Measurements from ENCODE around the gene RAMACL. TPM values are rescaled to one million over a fixed set of nuclear protein-coding genes. Genes with fewer than 3 reads are reported as not detected.

The RAMACL gene
- total and polyA plus RNA-seq, 2 of the 4 experiments (the other 2 are of a cell fraction), result 0.46 to 0.90 TPM

- TF ChIP-seq RCOR1 (IDR thresholded peaks at IDR 0.05; ENCODE audit: insufficient replicate concordance, low read length) (no peak), USF2 (IDR thresholded peaks at IDR 0.05; ENCODE audit: low read depth, low read length) (no peak), RFX5 (IDR thresholded peaks at IDR 0.05; ENCODE audit: low read depth, low read length) (no peak), BHLHE40 (IDR thresholded peaks at IDR 0.05; ENCODE audit: low read depth, low read length) (no peak), NFE2L2 (IDR thresholded peaks at IDR 0.05; ENCODE audit: low read depth, low read length) (no peak)
Observed at GRCh38 chr6:166569206-166569605, 17.3 kb downstream of the RAMACL start (continued).

- H3K4ac ChIP-seq (ENCODE audit: low read depth, low read length), result peak overlapping the region; percentile 74
- peaks cover 27% of the 10 kb centered on the region for H4K20me1 ChIP-seq (ENCODE audit: insufficient read depth, low read length)
- no peak overlapping the region for H3K56ac ChIP-seq (ENCODE audit: extremely low read depth, insufficient read depth, low read length)
- no peak overlapping the region for H4K5ac ChIP-seq (ENCODE audit: low read depth, low read length)
- peak overlapping the region; percentile 60 for H4K91ac ChIP-seq (ENCODE audit: insufficient read depth, low read depth, low read length)
- H2AK9ac ChIP-seq (replicated peaks; ENCODE audit: low read depth, low read length, poor library complexity), result no peak overlapping the region
- H3K18ac ChIP-seq (ENCODE audit: low read depth, low read length), result no peak overlapping the region
- peaks cover 13 to 59% of the 10 kb centered on the region in 2 experiments for H3K79me1 ChIP-seq (ENCODE audit: low read depth in 1 of 2, low read length in 2 of 2)
- H2AK5ac ChIP-seq (ENCODE audit: low read depth, low read length), result peak overlapping the region; percentile 53; the same call in 1 of the 2 replicates
- peak overlapping the region; percentile 9 for H3K27ac ChIP-seq (ENCODE audit: insufficient read depth, low read length)
- H3K23ac ChIP-seq (ENCODE audit: low read depth, low read length), result no peak overlapping the region
- no peak overlapping the region for H3K4me2 ChIP-seq (ENCODE audit: low read depth, low read length)
- H3K4me3 ChIP-seq (ENCODE audit: insufficient read depth, low read depth, low read length), result no peak overlapping the region
- WGBS, 2 experiments (ENCODE audit: extremely low coverage in 2 of 2, insufficient read length in 1 of 2), result 100% methylated on average over 1 of the region's 8 CpGs; no CpG with 5 or more reads in 1 of the 2 experiments
- H3K9ac ChIP-seq (ENCODE audit: low read depth, low read length), result no peak overlapping the region
- H3K9me1 ChIP-seq (ENCODE audit: insufficient read depth, low read length), result peaks cover 21% of the 10 kb centered on the region
- ChIA-PET POLR2A (ENCODE audit: unreplicated experiment) (no interaction called here), CTCF (no interaction called here)
- peaks cover 17% of the 10 kb centered on the region for H3K4me1 ChIP-seq (ENCODE audit: control insufficient read depth, insufficient read depth, low read length)
- ATAC-seq (ENCODE audit: low read depth), result no peak
- peak overlapping the region; percentile 16 for H2BK20ac ChIP-seq (ENCODE audit: low read depth, low read length)
- peak overlapping the region; percentile 22 for H2BK120ac ChIP-seq (ENCODE audit: low read depth, low read length)
- peak overlapping the region; percentile 73; the same call in 2 of the 3 replicates for H2BK15ac ChIP-seq (ENCODE audit: low read depth, low read length)
- peak overlapping the region; percentile 4 to 41; a peak in 2 of 4 replicates for H4K8ac ChIP-seq (ENCODE audit: low read depth in 2 of 2, low read length in 2 of 2)
- H3K36me3 ChIP-seq (ENCODE audit: control insufficient read depth, insufficient read depth, low read length), result peaks cover 15% of the 10 kb centered on the region; the same call in 1 of the 2 replicates
- no peak overlapping the region for H2AFZ ChIP-seq (replicated peaks; ENCODE audit: low read length, poor library complexity)
- no peaks in the 10 kb centered on the region for H3K27me3 ChIP-seq (ENCODE audit: control insufficient read depth, insufficient read depth, low read length)
- peak overlapping the region; percentile 4; the same call in 1 of the 2 replicates for H3K14ac ChIP-seq (replicated peaks; ENCODE audit: low read depth, low read length)
- dilution Hi-C loops (cut with HindIII; ENCODE audit: low sequenced_read_pairs, unreplicated experiment) (no loop called here), in situ Hi-C loops (cut with MboI; ENCODE audit: low sequenced_read_pairs) (no loop called here), intact Hi-C loops (cut with micrococcal nuclease) (no loop called here)
- BruUV-seq (replicated peaks), result no TSS peak
- DNase-seq, result no peak
- H3K9me3 ChIP-seq (ENCODE audit: control insufficient read depth, insufficient read depth, low read length), result no peaks in the 10 kb centered on the region
- H2BK5ac ChIP-seq (ENCODE audit: low read depth, low read length, poor library complexity, severe bottlenecking), result peak overlapping the region; percentile 48
- no peak for TF ChIP-seq NFE2L2 (IDR thresholded peaks at IDR 0.05; ENCODE audit: low read depth, low read length)
- TF ChIP-seq FOS (IDR thresholded peaks at IDR 0.05; ENCODE audit: low read depth, low read length), result no peak
- TF ChIP-seq RCOR1 (IDR thresholded peaks at IDR 0.05; ENCODE audit: insufficient replicate concordance, low read length), result no peak
- TF ChIP-seq CHD1 (IDR thresholded peaks at IDR 0.05; ENCODE audit: low read depth, low read length), result no peak
- no peak for TF ChIP-seq USF2 (IDR thresholded peaks at IDR 0.05; ENCODE audit: low read depth, low read length)
- TF ChIP-seq MXI1 (IDR thresholded peaks at IDR 0.05; ENCODE audit: borderline replicate concordance, low read depth, low read length), result no peak
- TF ChIP-seq RAD21 (IDR thresholded peaks at IDR 0.05; ENCODE audit: low read length), result no peak
- TF ChIP-seq MAZ (IDR thresholded peaks at IDR 0.05; ENCODE audit: borderline replicate concordance, low read depth, low read length), result no peak
- no peak for TF ChIP-seq CEBPB (IDR thresholded peaks at IDR 0.05; ENCODE audit: low read depth, low read length)
- no peak for TF ChIP-seq MAFK (IDR thresholded peaks at IDR 0.05; ENCODE audit: low read depth, low read length)
- no peak for TF ChIP-seq BHLHE40 (IDR thresholded peaks at IDR 0.05; ENCODE audit: low read depth, low read length)
- TF ChIP-seq RFX5 (IDR thresholded peaks at IDR 0.05; ENCODE audit: low read depth, low read length), result no peak
- no peak for TF ChIP-seq ELK1 (IDR thresholded peaks at IDR 0.05; ENCODE audit: borderline replicate concordance, low read depth, low read length)
Observed at GRCh38 chr6:166567813-166568212, 18.7 kb downstream of the RAMACL start.

All from IMR-90 (cell line).